GM21526 (cell line): ENCODE results near the gene SMYD4.
"Not testable (repeated sequence)": the region's sequence is repeated elsewhere in the genome, so short reads cannot be mapped to it uniquely, and the experiment has no call there.

ENCODE experiments used
- ATAC-seq: cut with Tn5 transposase; IDR thresholded peaks from one replicate; pipeline ENCODE4 v1.9.1; 2021; ENCODE audit warnings: moderate library complexity; ENCODE audit not compliant: unreplicated experiment, low FRiP score

SMYD4 gene

DNA sequence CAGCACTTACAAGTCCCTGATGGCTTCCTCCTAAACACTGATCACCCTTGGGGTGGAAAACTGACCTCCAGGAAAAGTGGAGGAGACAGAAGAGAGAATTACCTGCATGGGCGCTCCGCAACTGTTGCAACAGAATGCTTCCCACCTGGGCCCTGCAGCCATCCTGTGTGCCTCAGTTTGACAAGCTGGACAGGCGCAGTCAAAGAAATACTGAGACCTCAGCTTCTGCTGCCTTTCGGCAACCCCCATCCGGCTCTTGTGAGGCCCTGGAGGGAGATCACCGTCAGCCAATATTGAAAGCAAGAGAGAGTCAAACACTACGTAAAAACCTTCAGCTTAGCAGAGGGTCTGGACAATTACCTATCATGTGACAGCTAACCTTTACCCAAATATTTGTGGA, 43.0 kb downstream of the SMYD4 start:
- no peak for ATAC-seq

DNA sequence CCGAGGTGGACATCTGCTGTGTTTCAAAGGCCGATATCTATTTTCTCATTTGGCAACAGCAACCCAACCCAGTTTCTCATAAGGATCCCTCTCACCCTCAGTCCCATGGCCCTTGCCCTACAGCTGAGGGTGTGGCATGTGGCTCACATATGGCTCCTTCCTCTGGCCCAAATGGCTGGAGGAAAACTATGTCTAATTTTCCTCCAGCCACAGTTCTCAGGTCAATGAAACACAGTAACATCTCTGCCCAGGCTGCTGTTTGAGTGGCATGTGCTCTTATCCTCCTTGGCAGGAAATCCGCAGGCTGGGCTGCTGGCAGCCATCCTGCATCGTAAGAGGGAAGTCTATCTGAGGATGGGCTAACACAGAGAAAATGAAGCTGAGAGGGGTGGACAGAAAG, 43.8 kb downstream of the SMYD4 start:
- no peak for ATAC-seq

DNA sequence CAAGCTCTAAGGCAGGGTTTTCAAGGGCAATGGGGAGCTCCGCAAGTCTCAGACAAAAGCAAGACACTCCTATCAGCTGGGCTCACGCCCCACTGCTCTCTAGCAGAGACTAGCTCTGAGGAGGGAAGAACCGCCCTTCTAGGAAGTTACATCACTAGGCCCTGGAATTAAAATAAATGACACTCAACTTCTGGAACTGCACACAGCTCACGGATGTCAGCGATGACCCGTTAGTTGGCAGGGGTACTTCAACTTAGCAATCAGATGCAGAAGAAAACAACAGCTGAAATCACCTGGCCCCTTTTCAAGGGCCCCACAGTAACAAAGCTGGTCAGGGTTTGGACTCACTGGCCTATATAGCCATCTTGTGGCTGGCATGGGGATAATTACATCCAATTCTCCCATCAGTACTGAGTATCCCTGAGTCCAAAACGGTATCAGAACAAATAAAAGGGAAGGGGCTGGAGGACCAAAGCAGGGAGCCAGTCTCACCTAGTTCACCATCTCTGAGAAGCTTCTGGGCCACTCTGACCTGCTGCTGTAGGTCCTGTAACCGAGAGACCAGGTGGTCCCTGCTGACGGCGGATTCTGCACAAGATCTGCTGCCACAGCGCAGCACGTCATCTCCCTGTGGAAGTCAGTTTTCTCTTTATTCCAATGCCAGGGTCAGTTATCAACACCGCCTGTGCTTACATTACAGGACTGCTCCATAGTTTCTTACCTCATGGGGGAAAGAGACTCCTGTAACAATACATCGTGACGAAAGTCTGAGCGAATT, 45.7 kb downstream of the SMYD4 start:
- ATAC-seq: no peak

DNA sequence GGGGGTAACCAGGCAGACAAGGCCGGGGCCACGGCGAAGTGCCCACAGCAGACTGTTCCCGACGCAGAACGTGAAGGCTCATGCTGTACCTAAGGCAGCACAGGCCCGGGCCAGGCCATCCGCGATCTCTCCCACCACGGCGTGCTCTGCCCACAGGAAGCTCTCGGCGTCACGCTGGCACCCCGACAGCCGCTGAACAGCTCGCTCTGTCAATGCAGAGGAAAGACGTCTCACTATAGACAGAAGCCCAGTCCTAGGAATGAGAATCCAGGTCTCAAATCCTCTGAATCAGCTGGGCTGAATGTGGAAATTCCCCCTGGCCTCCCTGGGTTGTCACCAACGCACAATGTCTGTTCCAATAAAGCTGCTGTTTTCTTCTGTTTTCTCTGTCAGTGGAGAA, 46.4 kb downstream of the SMYD4 start:
- no peak for ATAC-seq

DNA sequence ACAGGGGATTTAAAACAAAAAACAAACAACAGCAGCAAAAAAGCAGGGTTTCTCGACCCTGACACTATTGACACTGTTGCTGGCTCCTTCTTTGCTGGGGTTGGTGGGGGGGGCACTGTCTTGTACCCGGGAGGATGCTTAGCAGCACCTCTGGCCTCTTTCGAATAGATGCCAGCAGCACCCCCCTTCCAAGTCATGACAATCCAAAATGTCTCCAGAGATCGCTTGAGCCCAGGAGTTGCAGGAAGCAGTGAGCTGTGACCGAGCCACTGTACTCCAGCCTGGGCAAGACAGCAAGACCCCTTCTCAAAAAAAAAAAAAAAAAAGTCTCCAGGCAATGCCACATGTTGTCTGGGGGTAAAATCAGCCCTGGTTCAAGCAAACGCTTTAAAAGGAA, 47.5 kb downstream of the SMYD4 start:
- no peak for ATAC-seq

DNA sequence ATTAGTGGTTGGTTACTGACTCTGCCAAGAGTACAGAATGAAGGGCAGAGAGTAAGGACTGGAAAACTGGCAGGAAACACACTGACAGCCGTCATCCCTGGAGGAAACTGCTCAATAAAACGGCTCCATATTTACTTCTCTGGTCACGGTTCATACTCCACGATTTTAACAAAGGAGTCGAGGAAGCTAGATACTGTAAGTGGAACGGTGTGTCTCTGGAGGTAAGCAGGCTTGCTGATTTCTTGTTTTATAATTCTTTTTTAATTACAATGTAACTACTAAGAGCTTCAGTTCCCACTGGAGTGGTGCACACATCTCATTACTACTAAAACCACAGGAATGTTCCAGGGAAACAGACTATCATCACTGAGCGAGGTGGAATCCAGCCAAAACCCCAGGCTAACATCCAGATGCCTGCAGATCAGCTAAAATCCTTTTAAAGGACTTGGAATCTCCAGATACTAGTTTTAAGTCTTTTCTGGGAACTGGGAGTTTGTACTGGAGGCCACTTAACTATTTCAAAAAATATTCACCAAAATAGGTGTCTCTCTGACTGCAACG, 50.1 kb downstream of the SMYD4 start:
- ATAC-seq: no peak

DNA sequence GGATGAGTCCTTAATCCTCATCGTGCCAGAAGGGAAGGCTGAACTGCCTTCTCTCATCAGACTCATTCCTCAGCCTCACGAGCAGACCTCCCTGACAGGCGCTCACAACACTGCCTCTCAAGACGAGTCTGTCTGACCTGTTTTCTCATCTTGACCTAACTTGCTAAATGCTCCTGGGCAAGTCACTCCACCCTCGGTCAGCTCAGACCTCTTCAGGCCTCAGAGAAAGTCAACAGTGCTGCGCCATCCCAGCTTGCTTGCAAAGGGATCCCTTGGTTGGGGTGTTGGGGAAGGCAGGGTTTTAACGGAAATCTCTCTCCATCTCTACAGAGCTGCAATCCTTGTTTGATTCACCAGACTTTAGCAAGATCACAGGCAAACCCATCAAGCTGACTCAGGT, 52.8 kb downstream of the SMYD4 start:
- no peak for ATAC-seq

DNA sequence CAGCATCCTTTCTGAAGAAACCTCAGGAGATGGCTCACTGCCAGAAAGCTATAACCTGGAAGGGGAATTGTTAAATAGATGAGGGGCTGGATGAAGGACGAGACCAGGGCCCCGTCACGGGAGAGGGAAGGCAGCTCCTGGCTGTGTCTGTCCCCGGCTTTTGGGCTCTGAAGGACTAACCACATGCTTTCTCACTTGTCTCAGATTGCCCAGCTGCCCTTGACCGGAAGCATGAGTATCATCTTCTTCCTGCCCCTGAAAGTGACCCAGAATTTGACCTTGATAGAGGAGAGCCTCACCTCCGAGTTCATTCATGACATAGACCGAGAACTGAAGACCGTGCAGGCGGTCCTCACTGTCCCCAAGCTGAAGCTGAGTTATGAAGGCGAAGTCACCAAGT, 53.4 kb downstream of the SMYD4 start:
- ATAC-seq: no peak

DNA sequence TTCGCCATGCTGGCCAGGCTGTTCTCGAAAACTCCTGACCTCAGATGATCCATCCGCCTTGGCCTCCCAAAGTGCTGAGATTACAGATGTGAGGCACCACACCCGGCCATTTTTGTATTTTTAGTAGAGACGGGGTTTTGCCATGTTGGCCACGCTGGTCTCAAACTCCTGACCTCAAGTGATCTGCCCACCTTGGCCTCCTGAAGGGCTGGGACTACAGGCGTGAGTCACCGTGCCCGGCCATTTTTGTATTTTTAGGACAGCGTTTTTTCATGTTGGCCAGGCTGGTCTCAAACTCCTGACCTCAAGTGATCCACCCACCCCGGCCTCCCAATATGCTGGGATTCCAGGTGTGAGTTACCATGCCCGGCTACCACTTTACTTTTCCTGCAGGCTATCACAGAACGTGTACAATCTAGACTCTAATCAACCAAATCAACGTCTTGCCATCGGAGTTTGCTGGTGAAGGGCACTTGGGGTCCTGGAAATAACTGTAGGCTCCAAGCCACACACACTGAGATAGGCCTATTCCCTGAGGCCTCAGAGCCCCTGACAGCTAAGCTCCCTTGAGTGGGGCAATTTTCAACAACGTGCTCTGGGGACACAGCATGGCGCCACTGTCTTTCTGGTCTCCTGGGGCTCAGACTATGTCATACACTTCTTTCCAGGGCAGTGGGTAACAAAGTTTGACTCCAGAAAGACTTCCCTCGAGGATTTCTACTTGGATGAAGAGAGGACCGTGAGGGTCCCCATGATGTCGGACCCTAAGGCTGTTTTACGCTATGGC, 55.1 kb downstream of the SMYD4 start:
- ATAC-seq: no peak

DNA sequence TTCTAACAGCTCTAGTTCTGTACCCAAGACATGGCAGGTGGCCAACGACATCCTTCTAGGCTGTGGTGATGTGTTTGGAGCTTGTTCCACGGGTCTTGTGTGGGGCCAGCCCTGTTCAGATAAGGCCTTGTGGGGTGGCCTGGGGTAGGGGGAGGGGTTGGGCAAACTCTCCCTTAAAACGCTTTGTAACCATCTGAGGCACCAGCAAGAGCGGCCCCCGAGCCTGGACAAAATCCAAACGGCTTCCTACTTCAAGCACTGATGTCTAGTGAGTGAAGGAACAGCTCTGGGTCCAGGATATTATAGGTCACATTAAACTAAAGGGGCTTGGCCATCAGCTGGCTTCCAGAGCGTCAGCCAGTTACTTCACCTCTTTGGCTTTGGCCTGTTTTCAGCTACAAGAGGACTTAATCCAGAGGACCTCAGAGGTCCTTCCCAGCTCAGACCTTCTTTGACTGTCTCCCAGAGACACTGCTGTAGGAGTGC, 56.0 kb downstream of the SMYD4 start:
- ATAC-seq: no peak

DNA sequence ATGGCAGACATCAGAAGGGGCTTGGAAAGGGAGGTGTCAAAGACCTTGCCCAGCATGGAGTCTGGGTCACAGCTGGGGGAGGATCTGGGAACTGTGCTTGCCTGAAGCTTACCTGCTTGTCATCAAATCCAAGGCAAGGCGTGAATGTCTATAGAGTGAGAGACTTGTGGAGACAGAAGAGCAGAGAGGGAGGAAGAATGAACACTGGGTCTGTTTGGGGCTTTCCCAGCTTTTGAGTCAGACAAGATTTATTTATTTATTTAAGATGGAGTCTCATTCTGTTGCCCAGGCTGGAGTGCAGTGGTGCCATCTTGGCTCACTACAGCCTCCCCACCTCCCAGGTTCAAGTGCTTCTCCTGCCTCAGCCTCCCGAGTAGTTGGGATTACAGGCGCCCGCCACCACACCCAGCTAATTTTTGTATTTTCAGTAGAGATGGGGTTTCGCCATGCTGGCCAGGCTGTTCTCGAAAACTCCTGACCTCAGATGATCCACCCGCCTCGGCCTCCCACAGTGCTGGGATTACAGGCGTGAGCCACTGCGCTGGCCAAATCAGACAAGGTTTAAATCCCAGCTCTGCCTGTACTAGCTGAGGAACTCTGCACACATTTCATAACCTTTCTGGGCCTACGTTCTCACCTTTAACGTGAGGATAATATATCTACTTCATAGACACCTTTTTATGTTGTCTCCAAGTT, 56.6 kb downstream of the SMYD4 start:
- not testable (repeated sequence) for ATAC-seq

DNA sequence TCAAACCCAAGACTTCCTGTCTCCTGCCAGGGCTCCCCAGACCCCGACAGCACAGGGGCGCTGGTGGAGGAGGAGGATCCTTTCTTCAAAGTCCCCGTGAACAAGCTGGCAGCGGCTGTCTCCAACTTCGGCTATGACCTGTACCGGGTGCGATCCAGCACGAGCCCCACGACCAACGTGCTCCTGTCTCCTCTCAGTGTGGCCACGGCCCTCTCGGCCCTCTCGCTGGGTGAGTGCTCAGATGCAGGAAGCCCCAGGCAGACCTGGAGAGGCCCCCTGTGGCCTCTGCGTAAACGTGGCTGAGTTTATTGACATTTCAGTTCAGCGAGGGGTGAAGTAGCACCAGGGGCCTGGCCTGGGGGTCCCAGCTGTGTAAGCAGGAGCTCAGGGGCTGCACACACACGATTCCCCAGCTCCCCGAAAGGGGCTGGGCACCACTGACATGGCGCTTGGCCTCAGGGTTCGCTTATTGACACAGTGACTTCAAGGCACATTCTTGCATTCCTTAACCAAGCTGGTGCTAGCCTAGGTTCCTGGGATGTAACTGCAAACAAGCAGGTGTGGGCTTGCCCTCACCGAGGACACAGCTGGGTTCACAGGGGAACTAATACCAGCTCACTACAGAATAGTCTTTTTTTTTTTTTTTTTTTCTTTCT, 59.8 kb downstream of the SMYD4 start:
- no peak for ATAC-seq

DNA sequence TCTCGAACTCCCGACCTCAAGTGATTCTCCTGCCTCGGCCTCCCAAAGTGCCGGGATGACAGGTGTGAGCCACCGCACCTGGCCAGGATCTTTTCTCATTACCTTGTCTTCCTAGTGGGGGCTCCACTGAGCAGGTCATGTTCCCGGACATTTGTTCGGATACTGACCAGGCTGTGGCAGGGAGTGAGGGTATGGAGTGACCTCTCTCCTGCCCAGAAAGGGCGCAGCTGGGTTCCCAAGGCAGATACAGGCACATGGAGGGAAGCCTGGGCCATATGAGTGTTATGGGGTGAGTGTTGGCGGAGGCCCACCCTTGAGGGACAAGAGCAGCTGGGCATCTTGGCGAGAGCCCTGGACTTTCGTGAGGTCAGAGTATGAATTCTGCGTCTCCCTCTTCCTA, 62.3 kb downstream of the SMYD4 start:
- ATAC-seq: no peak

DNA sequence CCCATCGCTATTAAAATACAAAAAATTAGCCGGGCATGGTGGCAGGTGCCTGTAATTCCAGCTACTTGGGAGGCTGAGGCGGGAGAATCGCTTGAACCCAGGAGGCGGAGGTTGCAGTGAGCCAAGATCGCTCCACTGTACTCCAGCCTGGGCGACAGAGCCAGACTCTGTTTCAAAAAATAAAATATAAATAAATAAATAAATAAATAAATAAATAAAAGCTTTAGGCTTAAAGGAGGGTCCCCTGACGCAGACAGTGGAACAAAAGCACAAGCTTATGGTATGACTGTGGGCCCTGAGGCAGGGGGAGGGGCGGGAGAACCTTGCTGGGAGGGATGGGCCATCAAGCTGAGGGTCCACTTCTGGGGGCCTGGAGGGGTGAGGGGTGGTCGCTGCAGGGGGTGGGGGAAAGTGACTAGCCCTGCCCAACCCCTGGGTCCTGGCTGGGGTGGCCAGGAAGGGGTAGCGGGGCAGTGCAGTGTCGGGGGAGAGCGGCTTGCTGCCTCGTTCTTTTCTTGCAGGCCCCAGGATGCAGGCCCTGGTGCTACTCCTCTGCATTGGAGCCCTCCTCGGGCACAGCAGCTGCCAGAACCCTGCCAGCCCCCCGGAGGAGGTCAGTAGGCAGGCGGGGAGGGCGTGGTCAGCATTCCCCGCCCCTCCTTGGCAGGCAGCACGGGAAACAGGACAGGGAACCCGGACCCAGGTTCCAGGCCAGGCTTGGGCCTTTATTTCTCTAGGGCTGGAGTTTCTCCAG, 63.1 kb downstream of the SMYD4 start:
- ATAC-seq: no peak

DNA sequence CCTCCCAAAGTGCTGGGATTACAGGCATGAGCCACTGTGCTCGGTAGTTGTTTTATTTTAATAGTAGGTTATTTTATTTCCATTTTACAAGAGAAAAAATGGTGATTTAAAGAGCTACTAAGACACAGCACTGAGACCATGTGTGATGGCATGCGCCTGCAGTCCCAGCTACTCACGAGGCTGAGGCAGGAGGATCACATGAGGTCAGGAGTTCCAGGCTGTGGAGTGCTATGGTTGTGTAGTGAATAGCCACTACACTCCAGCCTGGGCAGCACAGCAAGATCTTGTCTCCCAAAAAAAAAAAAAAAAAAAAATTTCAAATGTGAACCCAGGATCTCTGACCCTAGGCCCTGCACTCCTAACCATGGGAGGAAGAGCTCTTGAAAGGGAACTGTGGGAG, 64.1 kb downstream of the SMYD4 start:
- ATAC-seq: no peak

DNA sequence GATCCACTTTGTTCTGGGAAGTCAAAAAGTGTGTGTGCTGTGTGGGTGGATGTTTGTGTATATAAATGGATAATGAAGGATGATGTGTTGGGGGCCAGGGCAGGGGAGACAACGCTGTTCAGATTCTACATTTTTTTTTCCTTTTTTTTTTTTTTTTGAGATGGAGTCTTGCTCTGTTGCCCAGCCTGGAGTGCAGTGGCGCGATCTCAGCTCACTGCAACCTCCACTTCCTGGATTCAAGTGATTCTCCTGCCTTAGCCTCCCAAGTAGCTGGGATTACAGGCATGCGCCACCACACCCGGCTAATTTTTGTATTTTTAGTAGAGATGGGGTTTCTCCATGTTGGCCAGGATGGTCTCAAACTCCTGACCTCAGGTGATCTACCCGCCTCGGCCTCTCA, 65.0 kb downstream of the SMYD4 start:
- not testable (repeated sequence) for ATAC-seq

DNA sequence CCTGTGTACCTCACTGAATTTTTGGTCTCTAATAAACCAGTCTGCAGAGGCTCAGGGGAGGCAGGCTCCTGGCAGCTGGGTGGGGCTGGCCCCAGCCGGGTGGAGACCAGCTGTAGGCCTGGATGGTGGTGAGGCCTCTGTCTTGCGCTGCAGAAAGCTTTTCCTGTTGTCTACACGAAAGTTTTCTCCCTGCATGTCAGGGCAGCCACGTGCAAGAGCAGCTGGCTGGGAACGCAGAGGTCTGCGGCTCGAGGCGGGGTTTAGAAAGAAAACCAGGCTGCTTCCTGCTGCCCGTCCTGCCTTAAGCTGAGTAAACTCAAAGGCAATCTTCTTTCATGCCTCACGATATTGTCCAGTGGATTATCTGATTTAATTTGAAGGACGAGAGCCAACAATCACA, 65.4 kb downstream of the SMYD4 start:
- no peak for ATAC-seq

DNA sequence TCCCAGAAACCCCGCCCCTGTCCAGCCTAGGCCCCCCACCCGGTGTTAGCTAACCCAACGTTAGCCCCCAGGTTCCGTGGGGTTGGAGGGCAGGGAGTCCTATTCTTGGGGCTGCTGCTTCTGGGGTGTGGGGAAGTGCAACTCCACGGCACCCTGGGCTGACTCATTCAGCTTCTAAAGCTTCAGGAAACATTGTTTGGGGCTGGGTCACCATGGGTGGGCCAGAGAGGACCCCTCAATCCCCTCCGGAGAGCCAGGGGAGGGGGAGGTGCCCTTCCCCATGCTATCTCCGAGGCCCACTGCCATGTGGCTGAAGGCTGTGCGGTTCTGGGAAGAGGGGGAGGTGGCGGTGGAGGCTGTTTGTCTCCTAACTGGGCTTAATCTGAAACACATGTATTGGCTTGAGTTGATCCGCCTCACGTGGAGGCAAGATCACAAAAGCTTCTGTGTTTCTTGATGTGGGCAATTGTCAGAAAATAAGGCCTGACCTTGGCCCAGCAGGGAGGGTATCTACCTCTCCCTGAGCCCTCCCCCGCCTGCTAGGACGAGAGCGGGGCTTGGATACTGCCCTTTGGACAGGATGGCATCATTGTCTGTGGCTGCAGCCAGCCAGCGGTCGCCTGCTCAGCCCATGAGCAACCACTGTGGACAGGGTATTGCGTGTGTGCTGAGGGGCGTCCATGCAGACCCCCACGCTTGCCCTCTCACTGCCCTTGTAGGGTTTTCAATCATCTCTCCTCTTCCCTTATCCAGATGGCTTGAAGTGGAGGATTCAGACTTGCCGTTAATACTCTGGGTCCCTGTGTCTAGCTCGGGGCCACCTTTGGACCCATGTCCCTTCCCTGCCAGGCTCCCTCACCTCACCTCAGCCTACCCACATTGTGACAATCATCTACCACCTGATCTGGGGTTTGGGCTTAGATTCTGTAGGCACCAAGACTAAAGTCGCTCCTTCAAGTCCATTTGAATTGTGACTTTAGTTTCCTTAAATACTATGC, 66.5 kb downstream of the SMYD4 start:
- ATAC-seq: no peak
